Liver (tissue), 3 donors: ENCODE data around the gene MFSD11.
"Not testable (repeated sequence)": the region's sequence is repeated elsewhere in the genome, so short reads cannot be mapped to it uniquely, and the experiment has no call there.

ENCODE experiments used
- EGR1 ChIP-seq, 2 donors: IDR thresholded peaks; 2 replicates each; pipeline ENCODE4 v1.6.1; 2016 to 2018; ENCODE audit warnings: antibody characterized with exemption in 2 of 2, low read depth in 2 of 2
- TF ChIP-seq, protein P1 (sequence below): fragments of 150-350 bp; IDR thresholded peaks from 2 replicates; pipeline ENCODE4 v1.5.1; 2017; ENCODE audit warnings: improper control_type of control experiment, low read depth, low read length; ENCODE audit not compliant: missing input control
- TF ChIP-seq, protein P2 (sequence below): IDR thresholded peaks from 2 replicates; pipeline ENCODE4 v1.6.1; 2016; ENCODE audit warnings: antibody characterized with exemption, mild to moderate bottlenecking
- donor health status: healthy.
- donor health status: healthy.

DNA sequence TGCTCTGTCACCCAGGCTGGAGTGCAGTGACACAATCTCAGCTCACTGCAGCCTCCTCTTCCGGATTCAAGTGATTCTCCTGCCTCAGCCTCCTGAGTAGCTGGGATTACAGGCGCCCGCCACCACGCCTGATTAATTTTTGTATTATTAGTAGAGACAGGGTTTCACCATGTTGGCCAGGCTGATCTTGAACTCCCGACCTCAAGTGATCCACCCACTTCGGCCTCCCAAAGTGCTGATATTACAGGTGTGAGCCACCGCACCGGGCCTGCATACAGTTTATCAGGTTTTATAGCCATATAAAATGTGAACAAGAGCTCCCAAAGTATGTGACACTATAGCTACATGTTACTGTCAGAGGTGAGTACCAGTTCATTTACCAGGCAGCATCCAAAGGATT, 14.9 kb upstream of the MFSD11 start:
- TF ChIP-seq, protein P1, sequence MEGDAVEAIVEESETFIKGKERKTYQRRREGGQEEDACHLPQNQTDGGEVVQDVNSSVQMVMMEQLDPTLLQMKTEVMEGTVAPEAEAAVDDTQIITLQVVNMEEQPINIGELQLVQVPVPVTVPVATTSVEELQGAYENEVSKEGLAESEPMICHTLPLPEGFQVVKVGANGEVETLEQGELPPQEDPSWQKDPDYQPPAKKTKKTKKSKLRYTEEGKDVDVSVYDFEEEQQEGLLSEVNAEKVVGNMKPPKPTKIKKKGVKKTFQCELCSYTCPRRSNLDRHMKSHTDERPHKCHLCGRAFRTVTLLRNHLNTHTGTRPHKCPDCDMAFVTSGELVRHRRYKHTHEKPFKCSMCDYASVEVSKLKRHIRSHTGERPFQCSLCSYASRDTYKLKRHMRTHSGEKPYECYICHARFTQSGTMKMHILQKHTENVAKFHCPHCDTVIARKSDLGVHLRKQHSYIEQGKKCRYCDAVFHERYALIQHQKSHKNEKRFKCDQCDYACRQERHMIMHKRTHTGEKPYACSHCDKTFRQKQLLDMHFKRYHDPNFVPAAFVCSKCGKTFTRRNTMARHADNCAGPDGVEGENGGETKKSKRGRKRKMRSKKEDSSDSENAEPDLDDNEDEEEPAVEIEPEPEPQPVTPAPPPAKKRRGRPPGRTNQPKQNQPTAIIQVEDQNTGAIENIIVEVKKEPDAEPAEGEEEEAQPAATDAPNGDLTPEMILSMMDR = not testable (repeated sequence)
- TF ChIP-seq, protein P2, sequence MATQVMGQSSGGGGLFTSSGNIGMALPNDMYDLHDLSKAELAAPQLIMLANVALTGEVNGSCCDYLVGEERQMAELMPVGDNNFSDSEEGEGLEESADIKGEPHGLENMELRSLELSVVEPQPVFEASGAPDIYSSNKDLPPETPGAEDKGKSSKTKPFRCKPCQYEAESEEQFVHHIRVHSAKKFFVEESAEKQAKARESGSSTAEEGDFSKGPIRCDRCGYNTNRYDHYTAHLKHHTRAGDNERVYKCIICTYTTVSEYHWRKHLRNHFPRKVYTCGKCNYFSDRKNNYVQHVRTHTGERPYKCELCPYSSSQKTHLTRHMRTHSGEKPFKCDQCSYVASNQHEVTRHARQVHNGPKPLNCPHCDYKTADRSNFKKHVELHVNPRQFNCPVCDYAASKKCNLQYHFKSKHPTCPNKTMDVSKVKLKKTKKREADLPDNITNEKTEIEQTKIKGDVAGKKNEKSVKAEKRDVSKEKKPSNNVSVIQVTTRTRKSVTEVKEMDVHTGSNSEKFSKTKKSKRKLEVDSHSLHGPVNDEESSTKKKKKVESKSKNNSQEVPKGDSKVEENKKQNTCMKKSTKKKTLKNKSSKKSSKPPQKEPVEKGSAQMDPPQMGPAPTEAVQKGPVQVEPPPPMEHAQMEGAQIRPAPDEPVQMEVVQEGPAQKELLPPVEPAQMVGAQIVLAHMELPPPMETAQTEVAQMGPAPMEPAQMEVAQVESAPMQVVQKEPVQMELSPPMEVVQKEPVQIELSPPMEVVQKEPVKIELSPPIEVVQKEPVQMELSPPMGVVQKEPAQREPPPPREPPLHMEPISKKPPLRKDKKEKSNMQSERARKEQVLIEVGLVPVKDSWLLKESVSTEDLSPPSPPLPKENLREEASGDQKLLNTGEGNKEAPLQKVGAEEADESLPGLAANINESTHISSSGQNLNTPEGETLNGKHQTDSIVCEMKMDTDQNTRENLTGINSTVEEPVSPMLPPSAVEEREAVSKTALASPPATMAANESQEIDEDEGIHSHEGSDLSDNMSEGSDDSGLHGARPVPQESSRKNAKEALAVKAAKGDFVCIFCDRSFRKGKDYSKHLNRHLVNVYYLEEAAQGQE = not testable (repeated sequence)
- not testable (repeated sequence) for TF ChIP-seq EGR1 (IDR thresholded peaks at IDR 0.05; ENCODE audit: low read depth in 2 of 2)
